Natural killer cell (primary cell): ENCODE data around the gene NPM1. TPM values are rescaled to one million over a fixed set of nuclear protein-coding genes. Genes with fewer than 3 reads are reported as not detected.

ENCODE experiments used
- ATAC-seq, 3 donors: fragments of 150-1000 bp in 2 of 3; fragments of 200-7000 bp in 1 of 3; cut with Tn5 transposase; 1 replicate in 1 of 3; 2 replicates in 2 of 3; pipeline ENCODE4 v1.10.0; 2021; ENCODE audit warnings: mild to moderate bottlenecking in 2 of 3, moderate library complexity in 2 of 3
- DNase-seq, 2 donors: peaks; one replicate each; pipeline versions ENCODE4 v3.0.0 to v3.0.0-alpha.2; 2013 to 2021; ENCODE audit warnings: mixed read lengths in 1 of 2
- H3K27ac ChIP-seq: one replicate; pipeline ENCODE4 v1.5.1; 2013; ENCODE audit warnings: mild to moderate bottlenecking, low read length
- H3K27me3 ChIP-seq: one replicate; pipeline ENCODE4 v1.6.1; 2013; ENCODE audit warnings: low read length; ENCODE audit not compliant: control insufficient read depth, insufficient read depth
- H3K36me3 ChIP-seq: one replicate; pipeline ENCODE4 v1.6.1; 2013; ENCODE audit warnings: low read length; ENCODE audit not compliant: control insufficient read depth, insufficient read depth
- H3K4me1 ChIP-seq: one replicate; pipeline ENCODE4 v1.6.1; 2013; ENCODE audit warnings: low read length; ENCODE audit not compliant: control insufficient read depth, insufficient read depth
- H3K4me3 ChIP-seq: one replicate; pipeline ENCODE4 v1.5.1; 2013; ENCODE audit warnings: low read length
- H3K9me3 ChIP-seq: one replicate; pipeline ENCODE4 v1.6.1; 2013; ENCODE audit warnings: low read length; ENCODE audit not compliant: control insufficient read depth, insufficient read depth
- H3K27ac Mint-ChIP-seq, 2 donors: one replicate each; pipeline ENCODE4 v1.8.0; 2022; ENCODE audit warnings: mild to moderate bottlenecking in 2 of 2, mixed read lengths in 2 of 2, moderate library complexity in 1 of 2
- H3K27me3 Mint-ChIP-seq, 2 donors: one replicate each; pipeline ENCODE4 v1.8.0; 2022; ENCODE audit warnings: low read depth in 2 of 2, mixed read lengths in 2 of 2
- H3K36me3 Mint-ChIP-seq: one replicate; pipeline ENCODE4 v1.8.0; 2022; ENCODE audit warnings: mixed read lengths
- H3K4me1 Mint-ChIP-seq, 2 donors: one replicate each; pipeline ENCODE4 v1.8.0; 2022; ENCODE audit warnings: mixed read lengths in 2 of 2
- H3K4me3 Mint-ChIP-seq: one replicate; pipeline ENCODE4 v1.8.0; 2022; ENCODE audit warnings: mild to moderate bottlenecking, moderate library complexity, mixed read lengths
- H3K9me3 Mint-ChIP-seq, 2 donors: one replicate each; pipeline ENCODE4 v1.8.0; 2022; ENCODE audit warnings: mixed read lengths in 2 of 2
- CTCF ChIP-seq: fragments of 200-600 bp; IDR thresholded peaks from one replicate; pipeline ENCODE4 v1.8.0; 2022; ENCODE audit warnings: antibody characterized with exemption
- WGBS: methylation state at CpG from one replicate; pipeline ENCODE4 v1.1.7; 2013; ENCODE audit warnings: missing lambda C conversion rate; ENCODE audit not compliant: insufficient coverage; 5-methylcytosine and 5-hydroxymethylcytosine counted together
- intact Hi-C: fragments of 100-400 bp; cut with micrococcal nuclease; formaldehyde crosslinking; loops from one replicate; pipeline ENCODE4 v1.14.2; 2022
- total RNA-seq, 4 donors: library from RNA; stranded (reverse); fragments of 120-200 nt in 1 of 4; gene quantifications; one replicate each; pipeline versions ENCODE4 v1.2.3 to v1.2.4, GENCODE V29; 2013 to 2022

The NPM1 gene
- total RNA-seq, 3 donors from 2014 or later (not counting 1 experiment from before 2014, with no cell fraction given), result 440 to 554 (median 454) TPM

DNA sequence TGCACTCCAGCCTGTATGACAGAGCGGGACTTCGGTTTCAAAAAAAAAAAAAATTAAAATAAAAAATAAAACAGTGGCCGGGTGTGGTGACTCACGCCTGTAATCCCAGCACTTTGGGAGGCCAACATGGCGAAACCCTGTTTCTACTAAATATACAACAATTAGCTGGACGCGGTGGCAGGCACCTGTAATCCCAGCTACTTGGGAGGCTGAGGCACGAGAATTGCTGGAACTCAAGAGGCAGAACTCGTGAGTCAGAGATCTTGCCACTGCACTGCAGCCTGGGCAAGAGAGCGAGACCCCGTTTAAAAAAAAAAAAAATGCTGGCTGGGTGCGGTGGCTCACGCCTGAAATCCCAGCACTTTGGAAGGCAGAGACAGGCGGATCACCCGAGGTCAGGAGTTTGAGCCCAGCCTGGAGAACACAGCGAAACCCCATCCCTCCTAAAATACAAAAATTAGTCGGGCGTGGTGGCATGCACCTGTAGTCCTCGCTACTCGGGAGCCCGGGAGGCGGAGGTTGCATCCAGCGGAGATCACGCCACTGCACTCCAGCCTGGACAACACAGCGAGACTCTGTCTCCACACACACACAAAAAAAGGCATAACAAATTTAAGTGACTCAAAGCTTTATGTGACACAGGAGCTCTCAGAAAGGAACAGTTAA is 1.5 kb upstream of the NPM1 start:
- Histone ChIP-seq H3K4me1 (peaks cover 26% of the 10 kb centered on the region), H3K9me3 (no peaks in the 10 kb centered on the region), H3K27me3 (no peaks in the 10 kb centered on the region), H3K27ac (no peak overlapping the region), H3K36me3 (peaks cover 2% of the 10 kb centered on the region), H3K4me3 (no peak overlapping the region)
- intact Hi-C loops, result no loop called here
- no peak for TF ChIP-seq CTCF
- peak overlapping the region; percentile 35 for H3K4me3 Mint-ChIP-seq
- no peak overlapping the region for H3K27ac Mint-ChIP-seq
- H3K9me3 Mint-ChIP-seq, result no peaks in the 10 kb centered on the region
- WGBS, result 98% methylated on average over 25 of the region's 25 CpGs
- no peaks in the 10 kb centered on the region for H3K27me3 Mint-ChIP-seq
- H3K36me3 Mint-ChIP-seq, result no peaks in the 10 kb centered on the region
- DNase-seq, result no peak
- no peak for ATAC-seq
- H3K4me1 Mint-ChIP-seq, result peaks cover 43 to 46% of the 10 kb centered on the region in 2 donors

- Mint-ChIP-seq H3K4me3 (peak overlapping the region; percentile 97), H3K4me1 (peaks cover 48 to 50% of the 10 kb centered on the region in 2 donors), H3K9me3 (no peaks in the 10 kb centered on the region), H3K27ac (peak overlapping the region; percentile 94 to 100), H3K36me3 (no peaks in the 10 kb centered on the region), H3K27me3 (no peaks in the 10 kb centered on the region)
- no peaks in the 10 kb centered on the region for H3K27me3 ChIP-seq
- peak overlapping the region; percentile 85 for H3K27ac ChIP-seq
- no peaks in the 10 kb centered on the region for H3K9me3 ChIP-seq
- peaks cover 7% of the 10 kb centered on the region for H3K36me3 ChIP-seq
- TF ChIP-seq CTCF, result no peak
- WGBS, result 25% methylated on average over 19 of the region's 20 CpGs
- peak overlapping the region; percentile 62 for H3K4me3 ChIP-seq
- intact Hi-C loops, result no loop called here
- H3K4me1 ChIP-seq, result peaks cover 28% of the 10 kb centered on the region
- no peak for ATAC-seq
- DNase-seq, result no peak
Measured at GRCh38 chr5:171386861-171387344, 746 bp upstream of the NPM1 start.

- WGBS, result under 1% methylated on average over 56 of the region's 56 CpGs
- Mint-ChIP-seq H3K9me3 (no peaks in the 10 kb centered on the region), H3K36me3 (peaks cover 10% of the 10 kb centered on the region), H3K27ac (peak overlapping the region; percentile 94 to 100), H3K27me3 (no peaks in the 10 kb centered on the region), H3K4me3 (peak overlapping the region; percentile 97), H3K4me1 (peaks cover 55 to 58% of the 10 kb centered on the region in 2 donors)
- Histone ChIP-seq H3K27ac (peak overlapping the region; percentile 85), H3K9me3 (no peaks in the 10 kb centered on the region), H3K27me3 (no peaks in the 10 kb centered on the region), H3K36me3 (peaks cover 19% of the 10 kb centered on the region), H3K4me1 (peaks cover 31% of the 10 kb centered on the region), H3K4me3 (peak overlapping the region; percentile 62)
- no peak for TF ChIP-seq CTCF
- ATAC-seq (peak; percentile 17 to 48 (median 34)), DNase-seq (peak; percentile 76 to 91)
- intact Hi-C loops, result no loop called here
Measured at GRCh38 chr5:171387970-171388815, 544 bp downstream of the NPM1 start.
